Measurements from ENCODE around the gene TIAM2.
"Not testable (repeated sequence)": the region's sequence is repeated elsewhere in the genome, so short reads cannot be mapped to it uniquely, and the experiment has no call there.

TIAM2 gene

DNA sequence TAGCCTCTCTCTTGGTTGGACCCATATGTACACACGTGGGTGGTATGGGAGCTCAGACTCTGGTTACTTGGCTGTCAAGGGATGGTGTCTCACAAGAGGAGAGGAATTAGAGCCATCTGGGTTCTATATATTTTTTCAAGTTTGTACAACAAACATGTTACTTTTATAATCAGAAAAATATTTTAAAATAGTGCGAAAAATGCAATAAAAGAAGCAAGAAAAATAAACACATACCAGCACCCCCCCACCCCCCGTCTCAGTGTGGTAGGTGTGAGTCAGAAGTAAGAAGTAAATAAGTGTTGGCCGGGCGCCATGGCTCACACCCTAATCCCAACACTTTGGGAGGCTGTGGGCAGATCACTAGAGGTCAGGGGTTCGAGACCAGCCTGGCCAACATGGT is 2.1 kb upstream of the TIAM2 start:
- no peak for DNase-seq

DNA sequence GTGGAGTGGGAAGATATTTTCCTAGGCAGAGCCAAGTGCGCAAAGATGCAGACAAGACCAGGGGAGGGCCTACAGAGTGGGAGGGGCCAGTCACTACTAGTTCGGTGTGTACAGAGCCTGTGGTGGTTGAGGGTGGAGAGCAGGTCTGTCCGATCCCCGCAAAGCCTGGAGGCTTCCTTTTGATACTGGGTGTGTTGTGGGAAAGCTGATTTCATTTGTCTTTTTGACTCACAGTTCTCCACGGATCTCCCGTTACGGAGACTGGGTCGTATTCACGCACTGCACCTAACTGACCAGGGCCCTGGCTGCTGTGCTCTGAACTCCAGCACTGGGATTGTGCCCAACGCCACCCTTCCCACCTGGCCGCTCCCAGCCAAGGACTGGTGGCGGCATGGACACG is 1.4 kb upstream of the TIAM2 start:
- no peak for DNase-seq

DNA sequence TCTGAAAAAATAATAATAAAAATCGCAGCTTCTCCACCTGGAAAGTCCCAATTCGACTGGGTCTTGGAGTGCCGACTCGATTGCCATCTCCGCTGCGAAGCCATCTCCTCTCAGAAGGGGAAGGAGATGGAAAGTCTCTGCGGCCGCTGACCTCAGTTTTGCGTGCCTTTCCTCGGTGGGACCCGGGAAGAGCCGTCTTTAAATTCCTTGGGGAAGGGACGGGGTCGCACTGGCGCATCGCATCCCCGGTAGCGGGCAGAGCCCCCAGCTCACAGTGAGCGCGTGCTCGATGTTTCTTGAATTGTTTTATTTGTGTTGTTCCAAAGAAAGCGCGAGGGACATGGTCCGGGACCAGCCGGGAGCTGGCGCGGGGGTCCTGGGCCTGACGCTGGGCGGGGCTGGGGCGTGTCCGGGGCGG is 270 bp upstream of the TIAM2 start:
- DNase-seq = no peak

DNA sequence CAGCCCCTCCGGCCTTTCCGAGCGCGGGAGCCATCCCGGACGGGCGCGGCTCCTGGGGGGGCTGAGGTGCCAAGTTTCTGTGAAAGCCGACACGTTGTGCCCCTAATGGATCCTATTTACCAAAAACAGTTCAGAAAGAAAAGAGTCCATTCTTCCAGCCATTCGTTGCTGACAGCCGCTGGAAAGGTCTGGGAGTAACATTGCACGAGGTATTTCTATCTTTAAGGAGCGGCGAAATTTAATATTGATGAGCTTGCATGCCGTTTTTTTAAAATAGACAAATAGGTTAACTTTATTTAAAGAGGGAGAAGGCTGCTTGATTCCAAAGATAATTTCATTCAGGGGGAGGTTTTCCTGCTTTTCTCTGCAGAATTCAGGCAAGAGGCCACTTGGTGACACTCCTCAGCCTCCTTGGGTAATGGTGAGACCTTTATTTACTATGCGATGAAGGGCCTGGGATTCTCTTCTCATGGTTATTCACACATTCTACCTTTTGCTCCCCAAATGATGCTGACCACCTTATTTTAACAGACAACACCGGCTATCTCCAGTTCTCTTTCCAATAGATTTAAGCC is 988 bp downstream of the TIAM2 start:
- no peak for DNase-seq

DNA sequence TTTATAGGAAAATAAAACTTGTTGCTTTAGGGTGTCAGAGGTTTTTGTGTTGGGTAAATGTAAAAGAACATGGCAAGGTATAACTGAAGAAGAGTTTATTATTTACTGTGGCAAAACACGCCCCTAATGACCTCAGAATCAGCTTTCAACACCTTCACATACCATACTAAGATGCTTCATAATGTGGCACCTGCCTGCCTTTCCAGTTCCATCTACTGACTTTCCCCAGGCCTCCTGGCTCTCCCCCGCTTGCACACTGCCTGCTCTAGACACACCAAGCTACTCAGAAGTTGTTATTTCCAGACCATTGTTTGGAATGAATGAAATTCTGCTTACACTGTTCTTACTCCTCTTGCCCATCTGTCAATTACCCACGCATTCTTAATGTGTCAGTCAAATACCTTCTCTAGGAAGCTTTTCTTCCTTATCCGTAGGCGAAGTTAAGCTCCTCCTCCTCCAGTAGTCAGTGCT is 1.8 kb downstream of the TIAM2 start:
- DNase-seq = no peak

DNA sequence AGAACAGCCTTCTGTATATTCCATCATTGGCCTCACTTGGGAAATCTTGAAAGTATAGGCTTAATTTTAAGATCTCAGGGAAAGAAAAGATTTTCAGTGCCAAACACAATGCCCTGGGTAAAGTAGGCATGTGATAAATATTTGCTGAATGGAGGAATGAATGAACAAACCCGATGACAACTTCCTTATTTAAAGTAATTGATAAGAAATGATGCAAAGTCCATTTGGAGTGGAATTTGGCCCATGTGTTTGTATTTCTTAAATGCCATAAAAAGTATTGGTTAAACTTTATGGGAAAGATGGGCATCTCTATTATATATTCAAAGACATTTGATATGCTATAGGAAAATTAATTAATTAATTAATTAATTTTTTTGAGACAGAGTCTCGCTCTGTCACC is 3.7 kb downstream of the TIAM2 start:
- DNase-seq = no peak

DNA sequence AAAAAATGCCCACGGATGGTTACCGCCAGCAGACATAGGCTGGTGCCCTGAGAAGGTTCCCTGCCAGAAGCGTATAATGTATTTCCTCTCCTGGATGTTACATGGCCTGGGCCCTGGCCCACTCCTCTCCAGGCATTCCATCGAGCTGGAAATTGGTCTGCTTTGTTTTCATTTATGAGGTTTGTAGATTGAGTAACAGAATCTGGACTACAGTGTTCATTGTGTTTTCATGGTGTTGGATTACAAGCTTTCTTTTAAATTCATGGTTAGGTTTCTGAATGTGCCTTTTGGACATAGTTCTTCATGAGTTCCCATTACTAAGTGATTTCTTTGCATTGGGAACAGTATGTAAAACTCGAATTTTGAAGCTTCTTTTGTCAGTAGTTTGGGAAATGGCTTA is 6.4 kb downstream of the TIAM2 start:
- no peak for DNase-seq

DNA sequence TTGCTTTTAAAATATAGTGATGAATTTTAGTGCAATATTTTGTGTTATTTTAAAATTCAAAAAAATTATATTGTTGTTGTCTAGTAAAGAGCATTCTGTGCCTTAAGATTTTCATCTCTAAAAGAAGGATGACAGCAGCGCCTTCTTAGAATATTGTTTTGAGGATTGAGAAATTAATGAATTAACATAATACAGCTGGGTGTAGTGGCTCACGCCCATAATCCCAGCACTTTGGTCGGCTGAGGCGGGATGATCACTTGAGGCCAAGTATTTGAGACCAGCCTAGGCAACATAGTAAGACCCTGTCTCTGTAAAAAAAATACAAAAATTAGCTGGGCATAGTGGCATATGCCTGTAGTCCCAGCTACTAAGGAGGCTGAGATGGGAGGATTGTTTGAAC is 6.8 kb downstream of the TIAM2 start:
- no peak for DNase-seq

DNA sequence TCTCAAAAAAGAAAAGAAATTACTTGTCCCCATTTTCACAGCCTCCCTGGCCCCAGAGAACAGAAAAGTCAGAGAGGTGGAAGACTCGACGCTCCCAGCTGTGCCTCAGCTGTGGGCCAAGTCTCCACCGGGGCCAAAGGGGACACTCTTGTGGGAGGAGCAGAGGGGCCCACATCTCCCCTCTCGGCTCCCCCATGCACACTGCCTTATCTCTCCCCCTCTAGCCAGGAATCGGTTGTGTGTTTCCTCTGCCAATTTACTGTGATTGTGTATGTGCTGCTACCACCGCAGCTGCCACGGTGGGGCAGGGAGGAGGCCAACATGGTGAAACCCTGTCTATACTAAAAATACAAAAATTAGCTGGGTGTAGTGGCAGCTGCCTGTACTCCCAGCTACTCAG is 8.4 kb downstream of the TIAM2 start:
- DNase-seq = no peak

DNA sequence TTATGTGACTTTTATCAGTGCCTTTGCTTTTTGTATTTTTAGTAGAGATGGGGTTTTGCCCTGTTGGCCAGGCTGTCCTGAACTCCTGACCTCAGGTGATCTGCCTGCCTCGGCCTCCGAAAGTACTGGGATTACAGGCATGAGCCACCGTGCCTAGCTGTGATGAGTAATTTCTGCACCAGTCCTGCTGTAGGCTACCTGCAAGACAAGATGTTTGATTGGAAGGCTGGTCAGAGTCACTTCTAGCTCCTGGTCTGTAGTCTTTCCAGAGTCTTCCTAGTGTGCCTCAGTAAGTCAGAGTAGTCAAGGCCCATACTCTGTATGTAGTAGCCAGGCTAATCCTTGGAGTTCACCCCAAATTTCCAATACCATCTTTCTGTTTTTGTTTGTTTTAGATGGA is 8.9 kb downstream of the TIAM2 start:
- DNase-seq = no peak

DNA sequence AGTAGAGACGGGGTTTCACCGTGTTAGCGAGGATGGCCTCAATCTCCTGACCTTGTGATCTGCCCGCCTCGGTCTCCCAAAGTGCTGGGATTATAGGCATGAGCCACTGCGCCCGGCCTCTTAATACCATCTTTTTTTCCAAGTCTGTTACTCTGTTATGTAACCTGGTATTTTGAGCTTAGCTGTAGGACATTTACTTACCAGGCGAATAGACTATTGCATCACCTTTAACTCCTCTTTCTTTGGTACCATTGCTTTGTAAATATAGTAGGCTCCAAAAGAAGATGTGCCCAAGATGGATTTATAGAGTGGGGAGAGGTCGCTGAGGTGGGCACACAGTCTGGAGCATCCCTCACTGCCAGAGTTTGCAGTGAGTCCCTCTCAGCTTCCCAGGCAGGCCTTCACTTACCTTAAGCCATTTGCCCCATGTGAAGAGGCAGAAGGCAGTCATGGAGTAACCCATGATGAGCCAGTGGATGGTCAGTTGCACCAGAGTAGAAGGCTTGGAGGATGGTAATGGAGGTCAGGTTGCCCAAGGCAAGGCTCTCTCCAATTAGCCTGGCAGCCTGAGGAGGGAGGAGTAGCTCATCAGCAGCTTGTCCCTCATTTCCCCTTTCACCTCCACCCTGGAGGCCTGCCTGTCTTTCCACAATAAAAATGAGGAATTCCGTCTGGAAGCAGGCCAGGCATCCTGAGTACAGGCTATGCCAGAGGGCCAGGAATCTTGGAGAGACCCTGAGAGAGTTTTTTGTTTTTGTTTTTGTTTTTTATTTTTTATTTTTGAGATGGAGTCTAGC is 9.7 kb downstream of the TIAM2 start:
- no peak for DNase-seq

DNA sequence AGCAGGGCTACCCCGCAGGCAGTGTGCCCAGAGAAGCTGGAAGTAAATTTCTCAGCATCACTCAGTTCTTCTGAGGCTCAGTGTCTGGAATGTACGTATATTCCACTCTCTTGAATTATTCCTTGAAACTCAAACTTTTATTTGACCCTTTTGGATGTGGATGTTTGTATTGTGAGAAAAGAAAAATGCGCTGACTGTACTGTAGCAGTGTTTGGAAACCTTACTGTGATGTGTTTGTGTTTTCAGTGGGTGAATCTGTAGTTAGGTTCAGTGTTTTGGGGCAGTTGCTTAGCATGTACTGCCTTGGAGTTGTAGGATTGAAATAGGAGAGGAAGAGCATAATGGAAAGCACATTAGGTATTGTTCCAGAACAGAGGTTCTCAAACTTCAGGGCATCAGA is 13.5 kb downstream of the TIAM2 start:
- no peak for DNase-seq

DNA sequence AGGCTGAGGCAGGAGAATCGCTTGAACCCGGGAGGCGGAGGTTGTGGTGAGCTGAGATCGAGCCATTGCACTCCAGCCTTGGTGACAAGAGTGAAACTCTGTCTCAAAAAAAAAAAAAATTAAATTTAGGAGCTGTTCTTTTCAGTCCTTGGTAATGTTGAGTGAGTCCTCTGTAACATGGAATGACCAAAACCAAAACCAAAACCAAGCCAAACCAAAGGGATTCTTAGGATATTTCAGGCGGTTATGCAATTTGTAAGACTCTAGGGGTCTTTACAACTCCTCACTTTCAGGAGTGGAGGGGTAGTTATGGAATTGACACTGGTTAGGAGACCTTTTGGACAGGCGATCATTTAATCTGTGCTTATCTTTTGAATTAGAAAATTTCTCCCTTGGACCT is 15.8 kb downstream of the TIAM2 start:
- no peak for DNase-seq

DNA sequence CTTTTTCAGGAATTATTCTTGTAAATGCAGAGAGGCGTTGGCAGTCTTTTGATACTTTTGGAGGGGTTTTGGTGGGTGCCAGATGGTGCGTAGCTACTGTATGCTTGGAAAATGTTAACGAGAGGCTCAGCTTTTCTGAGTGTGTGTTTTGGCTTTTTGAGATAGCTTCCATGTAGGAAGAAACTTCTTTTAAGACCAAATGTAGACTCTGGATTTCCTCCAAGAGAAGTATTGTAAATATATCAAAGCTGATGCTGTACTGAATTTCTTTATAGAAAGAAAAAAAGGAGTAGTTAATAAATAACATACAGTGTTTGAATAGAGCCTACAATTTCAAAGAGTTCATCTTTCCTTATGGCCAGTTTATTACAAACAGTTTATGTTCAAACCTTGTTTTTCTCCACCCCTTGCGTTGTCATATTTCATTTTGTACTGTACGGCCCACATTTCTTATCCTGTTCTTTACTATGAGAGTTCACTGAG is 16.7 kb downstream of the TIAM2 start:
- no peak for DNase-seq

DNA sequence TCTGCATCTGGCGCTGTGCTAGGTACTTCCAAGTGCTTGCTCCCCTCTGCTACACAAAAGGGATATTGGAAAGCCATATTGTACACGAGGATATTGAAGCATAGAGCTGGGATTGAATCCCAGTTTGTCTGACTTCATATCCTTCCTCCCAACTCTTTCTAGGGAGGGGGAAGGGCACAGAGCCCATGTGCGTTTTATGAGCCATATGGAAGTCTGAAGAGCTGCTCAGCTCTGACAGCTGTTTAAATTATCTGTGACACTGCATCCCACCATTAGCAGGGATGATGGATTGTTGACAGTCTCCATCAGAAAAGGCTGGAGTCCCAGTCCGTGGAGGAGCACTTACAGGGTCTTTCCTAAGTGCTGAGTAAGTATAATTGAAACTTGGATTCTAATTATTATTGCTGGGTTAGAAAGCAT is 18.4 kb downstream of the TIAM2 start:
- DNase-seq = no peak

DNA sequence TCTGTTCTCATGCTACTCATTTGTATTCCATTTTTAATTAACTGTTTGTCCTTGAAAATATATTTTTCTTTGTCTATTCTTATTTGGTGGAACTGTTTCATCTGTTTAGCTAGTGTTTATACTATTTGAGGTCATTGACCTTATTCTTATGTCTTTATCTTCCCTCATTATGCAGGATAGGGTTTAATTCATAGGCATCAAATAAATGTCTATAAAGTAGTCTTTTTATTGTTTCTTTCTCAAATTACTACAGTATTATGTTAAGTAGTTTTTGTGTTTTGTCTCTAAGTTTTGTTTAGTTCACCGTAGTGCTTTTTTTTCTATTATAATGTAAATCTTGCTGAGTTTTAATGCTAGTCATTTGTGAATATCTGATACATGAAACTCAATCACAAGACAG is 19.0 kb downstream of the TIAM2 start:
- no peak for DNase-seq

DNA sequence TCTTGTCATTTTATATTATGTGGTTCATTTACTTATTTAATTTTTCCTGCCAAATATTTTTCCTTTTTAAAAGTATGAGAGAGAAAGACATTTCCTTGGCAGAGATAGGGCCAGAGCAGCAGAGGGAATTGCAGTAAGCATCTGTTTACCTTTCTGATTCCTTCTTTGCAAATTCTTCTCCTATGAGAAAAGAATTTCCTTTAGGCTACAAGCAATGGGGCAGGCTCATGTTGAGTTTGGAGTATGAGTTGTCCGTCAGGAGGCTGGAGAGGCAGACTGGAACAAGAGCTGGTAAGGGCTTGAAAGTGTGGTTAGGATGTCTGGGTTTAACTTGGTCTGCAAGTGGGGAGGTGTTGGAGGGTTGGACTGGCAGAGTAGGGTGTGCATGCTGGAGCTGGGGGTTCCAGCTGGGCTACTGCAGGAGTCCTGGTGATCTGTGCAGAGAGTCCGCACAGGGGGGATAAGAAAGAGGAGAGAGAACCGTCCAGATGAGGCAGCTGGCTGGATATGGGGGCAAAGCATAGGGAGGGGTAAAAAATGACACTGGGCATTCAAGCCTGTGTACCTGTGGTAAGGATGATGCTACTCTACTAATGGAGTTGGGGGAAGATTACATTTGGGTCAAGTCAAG is 19.7 kb downstream of the TIAM2 start:
- DNase-seq = no peak

DNA sequence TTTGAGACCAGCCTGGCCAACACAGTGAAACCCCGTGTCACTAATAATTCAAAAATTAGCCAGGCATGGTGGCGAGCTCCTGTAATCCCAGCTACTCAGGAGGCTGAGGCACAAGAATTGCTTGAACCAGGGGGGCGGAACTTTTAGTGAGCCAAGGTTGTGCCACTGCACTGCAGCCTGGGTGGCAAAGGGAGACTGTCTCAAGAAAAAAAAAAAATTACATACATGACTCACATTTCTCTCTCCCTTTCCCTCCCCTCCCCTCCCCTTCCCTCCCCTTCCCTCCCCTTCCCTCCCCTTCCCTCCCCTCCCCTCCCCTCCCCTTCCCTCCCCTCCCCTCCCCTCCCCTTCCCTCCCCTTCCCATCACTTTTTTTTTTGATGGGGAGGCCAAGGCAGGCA is 23.3 kb downstream of the TIAM2 start:
- DNase-seq = not testable (repeated sequence)

DNA sequence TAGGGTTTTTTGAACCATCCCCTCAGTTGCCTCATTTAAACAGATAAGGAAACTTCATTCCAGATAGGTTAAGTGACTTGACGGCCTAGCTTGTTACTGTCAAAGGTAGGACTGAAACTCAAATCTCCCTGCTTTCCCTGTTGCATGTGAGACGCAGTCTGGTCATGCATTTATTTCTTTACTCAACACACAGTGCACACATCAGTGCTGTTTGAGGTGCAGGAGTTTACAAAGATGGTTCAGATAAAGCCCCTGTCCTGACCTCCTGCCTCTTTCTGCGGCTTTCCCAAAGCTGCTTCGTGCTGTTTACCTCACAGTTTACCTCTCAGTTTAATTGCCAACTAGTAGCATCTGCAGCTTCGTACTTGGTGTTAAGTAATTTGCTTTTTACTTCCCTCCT is 26.6 kb downstream of the TIAM2 start:
- no peak for DNase-seq

DNA sequence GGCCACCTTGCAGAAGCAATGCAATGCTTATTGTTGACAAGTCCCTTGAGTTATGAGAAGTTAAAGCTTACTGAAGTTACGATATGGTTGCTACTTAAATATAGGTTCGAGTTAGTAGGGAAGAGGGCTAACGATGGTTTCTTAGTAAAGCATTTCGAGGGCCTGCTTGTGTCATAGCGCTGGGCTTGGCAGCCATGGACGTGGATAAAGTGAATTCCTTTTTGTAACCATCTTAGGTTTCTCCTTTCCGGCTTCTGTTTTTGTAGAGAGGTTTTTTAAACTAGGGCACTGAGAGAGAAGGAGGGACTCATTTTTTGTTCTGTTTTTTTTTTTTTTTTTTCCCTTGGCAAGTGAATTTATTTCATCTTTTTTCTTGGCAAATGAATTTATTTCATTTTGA is 27.6 kb downstream of the TIAM2 start:
- no peak for DNase-seq

DNA sequence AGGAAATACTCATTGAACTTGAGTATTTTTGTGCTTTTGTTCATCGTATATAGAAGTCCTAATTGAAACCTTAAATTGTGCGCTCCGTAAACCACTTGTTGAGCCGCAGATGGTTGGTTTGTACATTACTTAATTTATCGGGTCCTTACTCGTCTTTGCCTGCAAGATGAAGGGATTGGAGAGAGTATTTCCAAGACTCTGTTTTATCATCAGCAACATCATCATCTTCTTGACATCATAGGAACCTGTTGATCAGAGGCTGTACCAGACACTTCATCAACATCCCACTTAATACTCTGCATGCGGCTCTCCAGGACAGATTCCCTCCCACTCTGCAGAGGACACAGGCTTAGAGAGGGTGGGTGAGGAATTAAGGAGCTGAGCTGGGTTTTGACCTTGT is 28.6 kb downstream of the TIAM2 start:
- no peak for DNase-seq

DNA sequence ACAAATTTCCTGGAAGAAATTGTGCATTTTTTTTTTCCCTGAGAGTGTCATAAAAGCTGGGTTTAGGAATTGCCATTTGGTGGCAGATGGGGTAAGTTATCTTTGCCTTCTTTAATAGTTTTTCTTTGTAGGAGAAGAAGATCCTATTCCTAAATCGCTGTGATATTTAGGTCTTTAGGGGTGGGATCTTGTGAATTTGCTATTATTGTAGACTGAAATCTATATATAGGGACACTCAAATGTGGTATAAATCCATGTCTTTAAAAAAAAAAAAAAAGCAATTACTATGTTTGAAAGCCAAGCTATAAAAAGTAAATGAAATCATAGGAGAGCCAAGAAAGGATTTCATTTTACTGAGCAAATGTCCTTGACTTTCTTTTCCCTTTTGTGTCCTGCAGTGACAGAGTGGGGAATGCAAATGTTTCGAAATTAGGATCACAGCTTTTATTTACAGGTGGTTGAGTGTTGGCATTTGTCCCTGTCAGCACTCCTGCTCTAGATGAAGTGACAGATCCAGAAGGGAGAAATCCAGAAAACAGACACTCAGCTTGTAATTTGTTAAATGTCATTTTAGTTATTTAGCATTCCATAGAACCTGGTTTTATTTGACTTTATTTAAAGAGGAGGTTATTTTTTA is 29.4 kb downstream of the TIAM2 start:
- DNase-seq = no peak

DNA sequence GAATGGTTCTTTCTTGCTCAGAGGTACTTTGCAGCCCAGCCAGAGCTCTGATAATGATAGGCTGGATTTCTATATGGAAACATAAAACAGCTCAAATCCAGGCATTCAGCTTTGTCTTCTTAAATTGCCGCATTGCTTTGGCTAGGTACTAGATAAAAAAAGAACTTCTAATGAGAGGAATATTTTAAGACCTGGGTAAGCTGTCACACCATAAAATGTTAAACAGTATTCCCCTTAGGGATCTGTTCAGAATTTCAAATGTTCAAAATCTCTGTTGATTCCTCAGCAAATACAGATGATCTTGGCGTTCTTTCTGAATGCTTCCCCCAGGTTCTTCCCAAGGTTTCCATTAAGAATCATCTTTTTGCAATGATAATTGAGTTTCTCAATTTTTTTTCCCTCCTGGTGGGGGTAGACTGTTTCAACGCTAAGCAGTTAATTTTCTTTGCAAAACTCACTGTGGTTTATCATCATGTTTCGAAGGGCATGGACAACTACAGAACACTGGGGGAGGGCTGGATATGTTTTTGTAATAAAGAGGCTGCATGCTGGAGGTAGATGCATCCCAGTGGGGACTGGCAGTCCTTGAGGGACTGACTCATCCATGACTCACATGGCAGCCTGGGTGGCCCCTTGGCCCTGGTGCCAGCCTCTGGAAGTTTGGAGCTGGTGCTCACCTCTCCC is 31.0 kb downstream of the TIAM2 start:
- no peak for DNase-seq
